Ramos (cell line): ENCODE results near the gene ERBB4.

ENCODE experiments used
- in situ Hi-C: fragments of 300-500 bp; cut with MboI; formaldehyde crosslinking; loops from one replicate; pipeline ENCODE4 v1.14.3; 2022; ENCODE audit warnings: low sequenced_read_pairs; ENCODE audit not compliant: unreplicated experiment

ERBB4 gene

DNA sequence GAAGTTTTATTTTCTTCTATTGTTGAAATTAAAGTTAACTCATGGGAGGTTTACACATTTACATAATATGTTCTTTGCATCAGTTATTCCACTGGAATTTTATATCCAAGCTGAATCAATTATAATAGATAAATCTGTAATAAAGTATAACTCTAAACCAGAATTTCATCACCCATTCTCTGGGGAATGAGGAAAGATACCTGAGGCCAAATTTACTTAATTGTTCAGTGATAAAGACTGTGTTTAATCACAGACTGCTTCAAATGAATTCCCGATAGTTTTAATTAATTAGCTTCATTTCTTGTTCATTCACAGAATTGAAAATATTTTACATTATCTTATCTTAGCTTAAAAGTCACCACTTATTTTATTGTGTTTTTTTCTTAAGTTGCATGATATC, 562.5 kb downstream of the ERBB4 start:
- in situ Hi-C loops: no loop called here

DNA sequence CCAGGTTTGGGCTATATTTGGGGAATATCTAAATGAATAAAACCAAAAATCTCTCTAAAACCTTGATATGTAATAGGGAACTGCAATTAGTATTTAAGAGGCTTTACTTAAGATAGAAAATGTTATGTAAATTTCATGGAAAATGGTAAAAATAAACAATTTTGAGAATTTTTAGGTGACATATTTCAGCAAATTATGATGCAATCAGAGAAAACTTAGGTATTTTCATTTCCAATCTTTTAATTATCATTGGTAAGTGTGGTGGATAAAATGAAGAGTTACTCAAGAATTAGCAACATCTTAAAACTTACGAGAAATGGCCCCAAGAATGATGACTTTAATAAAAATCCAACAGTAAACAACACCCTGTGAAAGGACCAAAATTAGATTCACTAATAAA, 571.4 kb downstream of the ERBB4 start:
- in situ Hi-C loops: no loop called here

DNA sequence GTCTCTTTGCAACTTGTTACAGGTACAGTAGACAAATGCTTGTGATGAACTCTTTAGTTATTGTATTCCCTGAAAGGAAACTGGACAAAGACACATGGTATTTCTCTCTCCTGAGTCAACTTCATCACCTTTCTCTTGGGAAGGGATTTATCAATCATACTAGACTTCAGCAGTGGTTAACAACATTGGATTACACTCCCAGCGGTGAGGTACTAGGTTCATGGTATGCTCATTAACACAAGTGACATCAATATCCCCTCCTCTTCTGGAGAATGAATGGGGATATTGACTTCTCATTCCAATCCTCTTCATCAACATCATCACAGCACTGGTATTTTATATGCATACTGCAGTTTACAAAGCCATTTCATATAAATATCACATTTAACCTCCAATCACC, 574.6 kb downstream of the ERBB4 start:
- in situ Hi-C loops: no loop called here

- in situ Hi-C loops: no loop called here
These were observed 580.8 kb downstream of the ERBB4 start for GRCh38 chr2:211957799-211958198.

DNA sequence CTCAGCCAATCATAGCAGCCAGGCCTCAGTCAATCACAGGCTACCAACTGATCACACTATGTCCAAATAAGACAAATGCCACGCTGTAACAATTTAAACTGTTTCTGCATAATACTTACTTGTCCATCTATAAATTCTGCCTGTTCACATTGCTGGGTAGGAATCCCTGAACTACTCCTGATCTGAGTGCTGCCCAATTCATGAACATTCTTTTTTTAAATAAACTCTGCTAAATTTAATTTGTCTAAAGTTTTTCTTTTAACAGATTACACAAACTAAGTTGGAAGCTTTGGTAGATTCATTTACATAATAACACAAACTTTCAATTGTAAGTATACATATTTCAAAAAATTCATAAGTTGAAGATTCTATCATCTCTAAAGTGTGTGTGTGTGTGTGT, 583.0 kb downstream of the ERBB4 start:
- in situ Hi-C loops: no loop called here

DNA sequence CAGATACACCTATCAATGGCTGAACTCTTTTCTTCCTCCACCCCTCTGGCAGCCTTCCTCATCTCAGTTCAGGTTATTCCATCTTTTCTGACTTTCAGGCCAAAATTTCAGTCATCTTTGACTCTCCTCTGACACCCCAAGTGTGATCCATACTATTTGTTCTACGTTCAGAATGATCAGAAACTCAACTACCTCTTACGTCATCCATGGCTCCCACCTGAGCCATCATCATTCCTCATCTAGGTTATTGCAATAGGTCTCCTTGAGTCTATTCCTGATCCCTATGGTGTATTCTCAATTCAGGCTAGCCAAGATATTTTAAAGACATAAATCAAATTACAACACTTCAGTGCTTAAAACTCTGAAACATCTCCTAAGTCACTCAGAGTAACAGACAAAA, 589.7 kb downstream of the ERBB4 start:
- in situ Hi-C loops: no loop called here

DNA sequence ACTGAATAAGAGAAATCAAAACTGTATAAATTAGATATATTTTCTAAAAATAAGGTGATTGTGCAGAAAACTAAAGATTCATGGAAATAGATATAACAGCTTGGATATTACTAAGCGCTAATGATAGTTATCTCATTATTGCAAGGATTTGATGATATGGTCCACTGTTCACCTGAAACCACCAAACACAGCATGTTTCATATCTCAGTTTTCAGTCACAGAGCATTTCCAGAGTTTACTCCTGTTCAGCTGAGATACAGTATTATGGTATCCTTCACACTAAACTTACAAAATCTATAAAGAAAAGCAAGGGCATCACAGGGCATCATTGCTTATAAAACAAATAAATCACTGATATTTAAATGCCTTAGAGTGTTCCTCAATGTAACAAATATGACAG, 591.6 kb downstream of the ERBB4 start:
- in situ Hi-C loops: no loop called here

GRCh38 chr2:211944572-211944971, 594.0 kb downstream of the ERBB4 start:
- in situ Hi-C loops: no loop called here

DNA sequence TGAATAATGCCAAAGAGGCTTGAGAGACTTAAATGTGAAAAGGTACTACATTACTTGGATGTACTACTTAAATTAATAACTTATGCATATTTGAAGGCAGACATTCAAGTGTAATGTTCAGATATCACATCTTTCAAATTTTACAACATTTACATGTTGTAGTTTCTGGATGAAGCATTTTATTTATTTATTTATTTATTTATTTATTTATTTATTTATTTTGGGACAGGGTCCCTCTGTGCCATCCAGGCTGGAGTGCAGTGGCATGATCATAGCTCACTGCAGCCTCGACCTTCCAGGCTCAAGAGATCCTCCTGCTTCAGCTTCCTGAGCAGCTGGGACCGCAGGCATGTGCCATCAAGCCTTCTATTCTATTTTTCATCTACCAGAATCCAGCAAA, 596.4 kb downstream of the ERBB4 start:
- in situ Hi-C loops: no loop called here

DNA sequence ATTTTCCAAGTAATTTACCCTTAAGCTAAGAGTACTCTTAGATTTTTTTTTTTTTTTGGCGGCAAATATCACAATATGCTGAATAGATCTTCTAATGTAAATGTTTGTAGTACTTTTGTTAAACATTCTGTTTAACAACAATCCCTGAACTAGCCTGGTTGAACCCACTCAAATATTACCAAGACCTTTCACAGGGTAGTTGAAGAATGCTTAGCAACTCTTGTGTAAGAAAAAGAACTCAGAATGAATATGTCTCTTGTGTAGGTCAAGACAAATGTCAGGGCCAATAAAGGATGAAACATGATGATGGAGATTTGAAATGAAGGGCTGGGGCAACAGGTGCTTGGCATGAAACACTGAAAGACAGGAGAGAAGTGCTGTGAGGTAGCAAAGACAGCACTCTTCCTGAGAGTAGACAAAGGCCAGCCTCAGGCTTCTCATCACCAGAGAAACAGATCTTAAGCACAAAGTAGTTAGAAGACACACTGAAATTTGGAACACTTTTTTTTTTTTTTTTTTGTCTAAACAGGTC, 597.3 kb downstream of the ERBB4 start:
- in situ Hi-C loops: no loop called here

GRCh38 chr2:211939177-211939576, 599.4 kb downstream of the ERBB4 start:
- in situ Hi-C loops: no loop called here

GRCh38 chr2:211934811-211935210, 603.8 kb downstream of the ERBB4 start:
- in situ Hi-C loops: no loop called here

- in situ Hi-C loops: no loop called here
These were observed 607.3 kb downstream of the ERBB4 start for GRCh38 chr2:211931314-211931713.

- in situ Hi-C loops: no loop called here
These were observed 608.3 kb downstream of the ERBB4 start for GRCh38 chr2:211930331-211930730.

GRCh38 chr2:211928201-211928600, 610.4 kb downstream of the ERBB4 start:
- in situ Hi-C loops: no loop called here

DNA sequence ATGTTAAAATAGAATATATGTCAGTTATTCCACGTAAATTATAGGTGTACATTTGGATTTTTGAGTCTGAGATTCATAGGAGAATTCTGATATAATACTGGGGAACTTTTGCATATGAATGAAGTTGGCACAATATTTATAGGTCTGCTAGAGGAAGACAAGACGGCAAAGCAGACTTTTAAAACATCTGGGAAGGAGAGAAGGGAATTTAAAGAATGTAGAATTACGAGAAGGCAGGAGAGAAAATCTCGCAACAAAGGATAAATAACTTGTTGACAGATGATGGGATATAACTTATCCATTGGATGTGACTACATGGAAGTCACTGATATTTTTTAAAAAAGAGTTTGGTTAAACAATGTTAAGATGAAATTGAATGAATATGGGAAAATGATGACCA, 615.6 kb downstream of the ERBB4 start:
- in situ Hi-C loops: no loop called here

DNA sequence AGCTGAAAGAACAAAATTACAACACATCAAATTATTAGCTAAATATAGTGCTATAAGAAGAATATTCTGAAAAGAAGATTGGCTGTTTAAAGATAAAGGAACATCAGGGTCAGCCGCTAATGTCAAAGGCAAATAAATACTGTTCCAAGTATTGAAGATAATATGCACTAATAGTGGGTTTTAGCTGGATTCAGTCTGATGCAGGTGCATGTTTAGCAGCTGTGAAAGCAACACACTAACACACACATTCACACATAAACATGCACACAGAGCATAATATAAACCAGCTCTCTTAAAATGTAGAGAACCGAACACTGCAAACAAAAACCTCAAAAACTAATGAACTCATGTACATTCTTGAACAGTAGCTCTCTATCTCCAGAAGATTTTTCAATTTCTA, 634.6 kb downstream of the ERBB4 start:
- in situ Hi-C loops: no loop called here

DNA sequence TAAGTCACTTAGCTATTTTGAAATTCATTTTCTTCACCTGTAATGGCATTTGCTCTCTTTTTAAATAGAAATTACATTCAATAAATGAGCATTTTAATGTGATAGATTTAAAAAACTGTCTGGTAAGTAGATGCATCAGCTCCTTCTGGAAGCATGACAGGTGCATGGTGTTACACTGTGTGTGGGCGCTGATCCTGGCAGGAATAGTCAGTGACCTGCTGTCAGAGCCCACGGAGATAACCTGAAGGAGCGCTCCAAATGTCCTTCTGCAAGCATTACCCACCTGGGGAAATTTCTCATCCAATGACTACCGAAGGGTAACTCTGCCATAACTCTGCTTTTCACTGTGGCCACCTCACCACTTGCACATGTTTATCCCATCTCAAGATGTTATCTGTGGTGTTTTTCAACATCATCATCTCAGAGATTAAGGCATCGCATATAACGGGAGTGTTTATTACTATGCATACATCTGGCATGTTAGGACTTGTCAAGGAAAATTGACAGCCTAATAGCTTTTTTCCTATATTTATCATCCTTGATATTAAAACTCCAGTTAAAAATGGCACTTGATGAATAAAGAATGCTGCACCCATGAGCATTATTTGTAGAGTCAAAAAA, 637.3 kb downstream of the ERBB4 start:
- in situ Hi-C loops: no loop called here

DNA sequence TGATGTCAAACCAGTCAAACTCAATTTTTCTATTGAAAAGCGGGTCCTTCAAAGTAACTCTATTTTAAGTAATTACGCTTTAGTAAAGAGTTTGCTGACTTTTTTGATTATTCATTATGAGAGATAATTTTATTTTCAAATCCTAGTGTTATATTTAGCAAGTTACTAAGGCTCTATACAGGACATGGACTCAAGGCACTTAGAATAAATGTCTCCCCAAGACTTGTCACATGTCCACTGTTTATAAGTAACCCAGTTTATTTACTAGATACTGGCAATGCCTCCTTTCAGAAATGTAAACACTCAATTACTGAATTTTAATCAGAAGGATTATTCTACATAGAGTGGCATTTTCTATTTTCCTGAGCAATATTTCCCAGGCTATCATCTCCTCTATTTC, 638.1 kb downstream of the ERBB4 start:
- in situ Hi-C loops: no loop called here

- in situ Hi-C loops: no loop called here
These were observed 638.6 kb downstream of the ERBB4 start for GRCh38 chr2:211900000-211900399.

GRCh38 chr2:211898702-211899101, 639.9 kb downstream of the ERBB4 start:
- in situ Hi-C loops: no loop called here

GRCh38 chr2:211881449-211881848, 657.2 kb downstream of the ERBB4 start:
- in situ Hi-C loops: no loop called here

GRCh38 chr2:211879323-211879722, 659.3 kb downstream of the ERBB4 start:
- in situ Hi-C loops: no loop called here
